OCI-LY1 (cell line): ENCODE measurements around the gene SHKBP1.

Experiments used
- H2AFZ ChIP-seq: fragments of 200-600 bp; sonication (generic), shearing (Covaris generic); 2 replicates; pipeline ENCODE4 v1.6.0; 2014; ENCODE audit warnings: antibody characterized with exemption, mild to moderate bottlenecking, low read length
- H3F3A ChIP-seq: fragments of 200-600 bp; sonication (generic), shearing (Covaris generic); 2 replicates; pipeline ENCODE4 v1.6.0; 2014; ENCODE audit warnings: mild to moderate bottlenecking, antibody characterized with exemption, low read length, moderate library complexity; ENCODE audit not compliant: insufficient read depth
- H3K27ac ChIP-seq: fragments of 200-600 bp; sonication (generic); 2 replicates; pipeline ENCODE4 v1.5.1; 2014; ENCODE audit warnings: low read length, mixed run types, mild to moderate bottlenecking, low read depth; ENCODE audit not compliant: poor library complexity, severe bottlenecking
- H3K27me3 ChIP-seq: fragments of 200-600 bp; sonication (generic); 2 replicates; pipeline ENCODE4 v1.6.0; 2014; ENCODE audit warnings: antibody characterized with exemption, mild to moderate bottlenecking, low read length, moderate library complexity; ENCODE audit not compliant: insufficient read depth
- H3K36me3 ChIP-seq: fragments of 200-600 bp; sonication (generic); 2 replicates; pipeline ENCODE4 v1.6.1; 2014; ENCODE audit warnings: mild to moderate bottlenecking, antibody characterized with exemption, low read length, moderate library complexity, mixed read lengths; ENCODE audit not compliant: insufficient read depth
- H3K4me1 ChIP-seq: fragments of 200-600 bp; sonication (generic); 2 replicates; pipeline ENCODE4 v1.5.1; 2014; ENCODE audit warnings: mild to moderate bottlenecking, low read length, moderate library complexity; ENCODE audit not compliant: insufficient read depth, severe bottlenecking
- H3K4me2 ChIP-seq: fragments of 200-600 bp; sonication (generic), shearing (Covaris generic); 2 replicates; pipeline ENCODE4 v1.6.1; 2014; ENCODE audit warnings: low read length
- H3K4me3 ChIP-seq: fragments of 200-600 bp; sonication (generic); 2 replicates; pipeline ENCODE4 v1.5.1; 2014; ENCODE audit warnings: low read length, low read depth, mild to moderate bottlenecking, mixed read lengths; ENCODE audit not compliant: poor library complexity, severe bottlenecking
- H3K79me2 ChIP-seq: fragments of 200-600 bp; shearing (Covaris generic); 2 replicates; pipeline ENCODE4 v1.6.1; 2016; ENCODE audit warnings: mixed run types, low read length, mixed read lengths; ENCODE audit not compliant: insufficient read depth
- H3K9ac ChIP-seq: fragments of 200-600 bp; sonication (generic), shearing (Covaris generic); 2 replicates; pipeline ENCODE4 v1.6.1; 2014; ENCODE audit warnings: mild to moderate bottlenecking, low read length, mixed read lengths
- H3K9me2 ChIP-seq: fragments of 200-600 bp; sonication (generic), shearing (Covaris generic); 2 replicates; pipeline ENCODE4 v1.6.1; 2014; ENCODE audit warnings: low read depth, mild to moderate bottlenecking, low read length, mixed read lengths
- H3K9me3 ChIP-seq: fragments of 200-600 bp; shearing (Covaris generic); 2 replicates; pipeline ENCODE4 v1.6.1; 2014; ENCODE audit warnings: low read length, mixed read lengths
- H4K20me1 ChIP-seq: fragments of 200-600 bp; sonication (generic), shearing (Covaris generic); 2 replicates; pipeline ENCODE4 v1.6.0; 2016; ENCODE audit warnings: mild to moderate bottlenecking, low read length; ENCODE audit not compliant: insufficient read depth
- EZH2 ChIP-seq: fragments of 200-600 bp; sonication (generic), shearing (Covaris generic); IDR thresholded peaks from 2 replicates; pipeline ENCODE4 v1.8.0; 2017; ENCODE audit warnings: borderline replicate concordance, mixed run types, mild to moderate bottlenecking, antibody characterized with exemption, low read length, moderate library complexity, mixed read lengths
- TF ChIP-seq, protein P1 (sequence below): fragments of 200-600 bp; sonication (generic), shearing (Covaris generic); IDR thresholded peaks from 2 replicates; pipeline ENCODE4 v1.5.1; 2017; ENCODE audit warnings: mild to moderate bottlenecking, antibody characterized with exemption, low read length, moderate library complexity, mixed read lengths

SHKBP1 gene

GRCh38 chr19:40599902-40600569, 23.4 kb downstream of the SHKBP1 start:
- no peaks in the 10 kb centered on the region for H3K9me3 ChIP-seq
- H3K27ac ChIP-seq = no peak overlapping the region
- H3K79me2 ChIP-seq = no peaks in the 10 kb centered on the region
- no peaks in the 10 kb centered on the region for H3K27me3 ChIP-seq
- H3K4me3 ChIP-seq = no peak overlapping the region
- no peaks in the 10 kb centered on the region for H3K9me2 ChIP-seq
- no peaks in the 10 kb centered on the region for H3K36me3 ChIP-seq
- TF ChIP-seq EZH2 = no peak
- TF ChIP-seq, protein P1, sequence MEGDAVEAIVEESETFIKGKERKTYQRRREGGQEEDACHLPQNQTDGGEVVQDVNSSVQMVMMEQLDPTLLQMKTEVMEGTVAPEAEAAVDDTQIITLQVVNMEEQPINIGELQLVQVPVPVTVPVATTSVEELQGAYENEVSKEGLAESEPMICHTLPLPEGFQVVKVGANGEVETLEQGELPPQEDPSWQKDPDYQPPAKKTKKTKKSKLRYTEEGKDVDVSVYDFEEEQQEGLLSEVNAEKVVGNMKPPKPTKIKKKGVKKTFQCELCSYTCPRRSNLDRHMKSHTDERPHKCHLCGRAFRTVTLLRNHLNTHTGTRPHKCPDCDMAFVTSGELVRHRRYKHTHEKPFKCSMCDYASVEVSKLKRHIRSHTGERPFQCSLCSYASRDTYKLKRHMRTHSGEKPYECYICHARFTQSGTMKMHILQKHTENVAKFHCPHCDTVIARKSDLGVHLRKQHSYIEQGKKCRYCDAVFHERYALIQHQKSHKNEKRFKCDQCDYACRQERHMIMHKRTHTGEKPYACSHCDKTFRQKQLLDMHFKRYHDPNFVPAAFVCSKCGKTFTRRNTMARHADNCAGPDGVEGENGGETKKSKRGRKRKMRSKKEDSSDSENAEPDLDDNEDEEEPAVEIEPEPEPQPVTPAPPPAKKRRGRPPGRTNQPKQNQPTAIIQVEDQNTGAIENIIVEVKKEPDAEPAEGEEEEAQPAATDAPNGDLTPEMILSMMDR = no peak
- peaks cover 37% of the 10 kb centered on the region for H3K4me1 ChIP-seq
- H3K4me2 ChIP-seq = no peak overlapping the region
- H2AFZ ChIP-seq = no peak overlapping the region
- H4K20me1 ChIP-seq = no peaks in the 10 kb centered on the region
- no peak overlapping the region for H3K9ac ChIP-seq
- H3F3A ChIP-seq = no peaks in the 10 kb centered on the region

- Histone ChIP-seq H3F3A (no peaks in the 10 kb centered on the region), H3K4me1 (peaks cover 40% of the 10 kb centered on the region), H3K9ac (no peak overlapping the region), H3K27ac (no peak overlapping the region), H2AFZ (no peak overlapping the region), H3K9me3 (no peaks in the 10 kb centered on the region), H3K9me2 (no peaks in the 10 kb centered on the region), H4K20me1 (no peaks in the 10 kb centered on the region), H3K27me3 (no peaks in the 10 kb centered on the region), H3K4me2 (peak overlapping the region; percentile 26; the same call in 1 of the 2 replicates), H3K4me3 (peak overlapping the region; percentile 24), H3K36me3 (no peaks in the 10 kb centered on the region), H3K79me2 (no peaks in the 10 kb centered on the region)
- TF ChIP-seq, protein P1 = no peak
- TF ChIP-seq EZH2 = no peak
Measured at GRCh38 chr19:40600570-40601133, 24.0 kb downstream of the SHKBP1 start.

- no peaks in the 10 kb centered on the region for H3K9me2 ChIP-seq
- no peaks in the 10 kb centered on the region for H3F3A ChIP-seq
- TF ChIP-seq, protein P1 = peak; percentile 29; the same call in 1 of the 2 replicates
- TF ChIP-seq EZH2 = no peak
- H4K20me1 ChIP-seq = no peaks in the 10 kb centered on the region
- no peaks in the 10 kb centered on the region for H3K79me2 ChIP-seq
- H3K9ac ChIP-seq = peak within 1 kb of the TSS; percentile 64
- H2AFZ ChIP-seq = no peak within 1 kb of the TSS
- H3K4me1 ChIP-seq = peaks cover 44% of the 10 kb centered on the region
- no peaks in the 10 kb centered on the region for H3K27me3 ChIP-seq
- H3K4me3 ChIP-seq = peak within 1 kb of the TSS; percentile 62
- H3K27ac ChIP-seq = no peak within 1 kb of the TSS
- no peaks in the 10 kb centered on the region for H3K36me3 ChIP-seq
- no peaks in the 10 kb centered on the region for H3K9me3 ChIP-seq
- H3K4me2 ChIP-seq = peak within 1 kb of the TSS; percentile 75
Measured at GRCh38 chr19:40601134-40601974, 24.7 kb downstream of the SHKBP1 start, which contains the start of gene LTBP4. Gene LTBP4, plus strand, starts transcription at chr19:40601369. Its CDS starts 19 bp downstream, at chr19:40601388.
